HepG2 (cell line): ENCODE results near the gene SYVN1. TPM values are rescaled to one million over a fixed set of nuclear protein-coding genes. Genes with fewer than 3 reads are reported as not detected.
A peak's percentile ranks its signal among the peaks of the same experiment; 100 is the strongest.

Source experiments
- ARNT ChIP-seq: fragments of 450-650 bp; IDR thresholded peaks from 2 replicates; pipeline ENCODE4 v1.6.1; 2017
- CREBL2 ChIP-seq: sonication (generic); formaldehyde crosslinking; IDR thresholded peaks from 2 replicates; pipeline ENCODE4 v1.8.1; 2023; ENCODE audit warnings: missing genetic modification reagents, mild to moderate bottlenecking, borderline replicate concordance
- DPF2 ChIP-seq: sonication (generic); formaldehyde crosslinking; IDR thresholded peaks from 2 replicates; pipeline ENCODE4 v1.4.0; 2020; ENCODE audit warnings: mild to moderate bottlenecking, low read depth, missing genetic modification reagents, borderline replicate concordance
- GFI1 ChIP-seq: sonication (generic); formaldehyde crosslinking; IDR thresholded peaks from 2 replicates; pipeline ENCODE4 v1.5.0; 2020; ENCODE audit warnings: missing genetic modification reagents, mild to moderate bottlenecking, borderline replicate concordance
- GTF3A ChIP-seq: sonication (generic); formaldehyde crosslinking; conservative IDR thresholded peaks from 2 replicates; pipeline ENCODE4 v1.4.0; 2020; ENCODE audit warnings: mild to moderate bottlenecking, missing genetic modification reagents
- HBP1 ChIP-seq: IDR thresholded peaks from 2 replicates; pipeline ENCODE4 v1.6.1; 2016; ENCODE audit warnings: low read depth, control low read depth
- MZF1 ChIP-seq: sonication (generic); formaldehyde crosslinking; IDR thresholded peaks from 2 replicates; pipeline ENCODE4 v1.8.1; 2023; ENCODE audit warnings: mild to moderate bottlenecking, missing genetic modification reagents, borderline replicate concordance
- PPARG ChIP-seq: conservative IDR thresholded peaks from 2 replicates; pipeline ENCODE4 v1.6.1; 2016; ENCODE audit warnings: missing biosample characterization, missing genetic modification reagents
- REPIN1 ChIP-seq: sonication (generic); formaldehyde crosslinking; IDR thresholded peaks from 2 replicates; pipeline ENCODE4 v1.8.0; 2022; ENCODE audit warnings: missing genetic modification reagents, low read depth, mild to moderate bottlenecking, borderline replicate concordance
- RFX5 ChIP-seq: IDR thresholded peaks from 2 replicates; pipeline ENCODE4 v1.6.1; 2011; ENCODE audit warnings: low read depth, low read length, improper control_type of control experiment
- RFXANK ChIP-seq: IDR thresholded peaks from 2 replicates; pipeline ENCODE4 v1.6.1; 2016
- SALL1 ChIP-seq: sonication (generic); formaldehyde crosslinking; IDR thresholded peaks from 2 replicates; pipeline ENCODE4 v1.8.0; 2022; ENCODE audit warnings: mild to moderate bottlenecking, missing genetic modification reagents
- SAP130 ChIP-seq: IDR thresholded peaks from 2 replicates; pipeline ENCODE4 v1.6.1; 2016; ENCODE audit warnings: low read depth
- SIN3A ChIP-seq: IDR thresholded peaks from 2 replicates; pipeline ENCODE4 v1.6.1; 2011; ENCODE audit warnings: low read depth, mild to moderate bottlenecking, control low read depth, low read length, borderline replicate concordance
- XBP1 ChIP-seq: sonication (generic); formaldehyde crosslinking; IDR thresholded peaks from 2 replicates; pipeline ENCODE4 v1.5.0; 2020; ENCODE audit warnings: missing genetic modification reagents
- ZMAT3 ChIP-seq: sonication (generic); formaldehyde crosslinking; conservative IDR thresholded peaks from 2 replicates; pipeline ENCODE4 v1.7.0; 2021; ENCODE audit warnings: missing genetic modification reagents
- ZNF224 ChIP-seq: sonication (generic); formaldehyde crosslinking; IDR thresholded peaks from 2 replicates; pipeline ENCODE4 v1.5.0; 2020; ENCODE audit warnings: mild to moderate bottlenecking, missing genetic modification reagents
- ZNF292 ChIP-seq: sonication (generic); formaldehyde crosslinking; IDR thresholded peaks from 2 replicates; pipeline ENCODE4 v1.8.1; 2022; ENCODE audit warnings: mild to moderate bottlenecking, low read depth, missing genetic modification reagents, borderline replicate concordance
- ZNF547 ChIP-seq: sonication (generic); formaldehyde crosslinking; IDR thresholded peaks from 2 replicates; pipeline ENCODE4 v1.5.1; 2020; ENCODE audit warnings: mild to moderate bottlenecking, missing genetic modification reagents
- ZNF816 ChIP-seq: sonication (generic); formaldehyde crosslinking; IDR thresholded peaks from 2 replicates; pipeline ENCODE4 v1.8.0; 2022; ENCODE audit warnings: missing genetic modification reagents, mild to moderate bottlenecking, borderline replicate concordance
- polyA plus RNA-seq, 8 experiments: library from polyadenylated mRNA; depleted of rRNA in 3 of 8; stranded (reverse) in 7 of 8; unstranded in 1 of 8; fragments of >200 nt; fragmentation: Illumina TruSeq in 4 of 8; extraction: Trizol in 4 of 8; gene quantifications; 2 replicates each; pipeline versions ENCODE4 v1.2.1 to v1.2.3, GENCODE V29; 2011 to 2016; ENCODE audit warnings: low read depth in 4 of 8, missing spikeins in 1 of 8, mixed read lengths in 1 of 8; ENCODE audit not compliant: insufficient read depth in 1 of 8
- total RNA-seq, 5 experiments: library from RNA; depleted of rRNA; stranded (reverse); fragments of >200 nt; fragmentation: Illumina TruSeq; extraction: Trizol; gene quantifications; 2 replicates each; pipeline ENCODE4 v1.2.3, GENCODE V29; 2016; ENCODE audit warnings: low read depth in 1 of 5
- TF ChIP-seq, protein P1 (sequence below): sonication (generic); formaldehyde crosslinking; IDR thresholded peaks from 2 replicates; pipeline ENCODE4 v1.4.0; 2020; ENCODE audit warnings: missing genetic modification reagents, borderline replicate concordance
- TF ChIP-seq, protein P2 (sequence below): IDR thresholded peaks from 2 replicates; pipeline ENCODE4 v1.6.1; 2016; ENCODE audit warnings: missing compliant biosample characterization, missing genetic modification reagents, borderline replicate concordance
- TF ChIP-seq, protein P3 (sequence below): sonication (generic); IDR thresholded peaks from 2 replicates; pipeline ENCODE4 v1.6.1; 2016; ENCODE audit warnings: low read depth, borderline replicate concordance

The SYVN1 gene
- total and polyA plus RNA-seq, 2 of the 13 experiments (the other 11 are each of a cell fraction or from before 2014, with no cell fraction given): 10.3 to 22.5 TPM

DNA sequence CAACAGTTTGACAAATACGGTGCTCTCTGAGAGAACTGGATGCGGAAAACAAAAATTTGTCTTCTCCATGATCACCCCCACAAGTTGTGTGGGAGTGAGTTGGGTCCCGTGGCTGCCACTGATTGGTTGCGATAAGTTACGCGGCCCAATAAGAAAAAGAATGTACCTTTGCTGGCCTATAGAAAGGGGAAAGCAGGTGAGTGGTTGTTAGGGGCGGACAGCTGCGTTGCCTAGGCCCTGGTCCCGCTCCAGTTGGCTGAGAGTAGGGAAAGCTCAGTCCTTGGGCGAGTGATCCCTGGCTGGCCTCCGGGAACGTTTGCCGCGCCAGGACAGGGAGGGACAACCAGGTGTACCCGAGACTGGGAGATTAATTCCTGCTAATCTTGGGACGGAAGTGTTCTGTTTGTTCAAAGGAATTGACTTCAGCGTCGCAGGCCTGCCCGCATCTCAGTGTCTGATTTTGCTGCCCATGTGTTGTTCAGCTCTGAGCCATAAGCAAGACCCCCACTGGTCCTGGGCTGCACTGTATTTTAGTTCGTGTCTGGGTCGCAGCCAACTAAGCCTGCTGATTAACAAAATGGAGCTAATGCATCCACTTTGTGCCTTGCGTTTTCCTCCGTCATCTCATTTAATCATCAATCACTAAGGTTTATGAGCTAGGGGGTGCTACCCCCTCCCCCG lies 773 bp upstream of the SYVN1 start (continued):
- TF ChIP-seq, protein P1, sequence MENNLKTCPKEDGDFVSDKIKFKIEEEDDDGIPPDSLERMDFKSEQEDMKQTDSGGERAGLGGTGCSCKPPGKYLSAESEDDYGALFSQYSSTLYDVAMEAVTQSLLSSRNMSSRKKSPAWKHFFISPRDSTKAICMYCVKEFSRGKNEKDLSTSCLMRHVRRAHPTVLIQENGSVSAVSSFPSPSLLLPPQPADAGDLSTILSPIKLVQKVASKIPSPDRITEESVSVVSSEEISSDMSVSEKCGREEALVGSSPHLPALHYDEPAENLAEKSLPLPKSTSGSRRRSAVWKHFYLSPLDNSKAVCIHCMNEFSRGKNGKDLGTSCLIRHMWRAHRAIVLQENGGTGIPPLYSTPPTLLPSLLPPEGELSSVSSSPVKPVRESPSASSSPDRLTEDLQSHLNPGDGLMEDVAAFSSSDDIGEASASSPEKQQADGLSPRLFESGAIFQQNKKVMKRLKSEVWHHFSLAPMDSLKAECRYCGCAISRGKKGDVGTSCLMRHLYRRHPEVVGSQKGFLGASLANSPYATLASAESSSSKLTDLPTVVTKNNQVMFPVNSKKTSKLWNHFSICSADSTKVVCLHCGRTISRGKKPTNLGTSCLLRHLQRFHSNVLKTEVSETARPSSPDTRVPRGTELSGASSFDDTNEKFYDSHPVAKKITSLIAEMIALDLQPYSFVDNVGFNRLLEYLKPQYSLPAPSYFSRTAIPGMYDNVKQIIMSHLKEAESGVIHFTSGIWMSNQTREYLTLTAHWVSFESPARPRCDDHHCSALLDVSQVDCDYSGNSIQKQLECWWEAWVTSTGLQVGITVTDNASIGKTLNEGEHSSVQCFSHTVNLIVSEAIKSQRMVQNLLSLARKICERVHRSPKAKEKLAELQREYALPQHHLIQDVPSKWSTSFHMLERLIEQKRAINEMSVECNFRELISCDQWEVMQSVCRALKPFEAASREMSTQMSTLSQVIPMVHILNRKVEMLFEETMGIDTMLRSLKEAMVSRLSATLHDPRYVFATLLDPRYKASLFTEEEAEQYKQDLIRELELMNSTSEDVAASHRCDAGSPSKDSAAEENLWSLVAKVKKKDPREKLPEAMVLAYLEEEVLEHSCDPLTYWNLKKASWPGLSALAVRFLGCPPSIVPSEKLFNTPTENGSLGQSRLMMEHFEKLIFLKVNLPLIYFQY (CRISPR knock-in tag): peak; percentile 44; the same call in 1 of the 2 replicates
- TF ChIP-seq ZNF224 (CRISPR knock-in tag): peak; percentile 84
- TF ChIP-seq ZMAT3 (CRISPR knock-in tag): peak; percentile 22; the same call in 1 of the 2 replicates
- TF ChIP-seq HBP1 (CRISPR knock-in tag): peak; percentile 37; the same call in 1 of the 2 replicates
- no peak for TF ChIP-seq ARNT
- peak; percentile 73 for TF ChIP-seq RFX5
- TF ChIP-seq, protein P2, sequence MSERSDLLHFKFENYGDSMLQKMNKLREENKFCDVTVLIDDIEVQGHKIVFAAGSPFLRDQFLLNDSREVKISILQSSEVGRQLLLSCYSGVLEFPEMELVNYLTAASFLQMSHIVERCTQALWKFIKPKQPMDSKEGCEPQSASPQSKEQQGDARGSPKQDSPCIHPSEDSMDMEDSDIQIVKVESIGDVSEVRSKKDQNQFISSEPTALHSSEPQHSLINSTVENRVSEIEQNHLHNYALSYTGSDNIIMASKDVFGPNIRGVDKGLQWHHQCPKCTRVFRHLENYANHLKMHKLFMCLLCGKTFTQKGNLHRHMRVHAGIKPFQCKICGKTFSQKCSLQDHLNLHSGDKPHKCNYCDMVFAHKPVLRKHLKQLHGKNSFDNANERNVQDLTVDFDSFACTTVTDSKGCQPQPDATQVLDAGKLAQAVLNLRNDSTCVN (CRISPR knock-in tag): no peak
- TF ChIP-seq RFXANK (CRISPR knock-in tag): peak; percentile 82; the same call in 1 of the 2 replicates
- TF ChIP-seq GTF3A (CRISPR knock-in tag): no peak
- 0 out of 2 replicates have a peak, but pooled peaks have one; percentile 15 for TF ChIP-seq REPIN1 (CRISPR knock-in tag)
- TF ChIP-seq MZF1 (CRISPR knock-in tag): no peak
- TF ChIP-seq, protein P3, sequence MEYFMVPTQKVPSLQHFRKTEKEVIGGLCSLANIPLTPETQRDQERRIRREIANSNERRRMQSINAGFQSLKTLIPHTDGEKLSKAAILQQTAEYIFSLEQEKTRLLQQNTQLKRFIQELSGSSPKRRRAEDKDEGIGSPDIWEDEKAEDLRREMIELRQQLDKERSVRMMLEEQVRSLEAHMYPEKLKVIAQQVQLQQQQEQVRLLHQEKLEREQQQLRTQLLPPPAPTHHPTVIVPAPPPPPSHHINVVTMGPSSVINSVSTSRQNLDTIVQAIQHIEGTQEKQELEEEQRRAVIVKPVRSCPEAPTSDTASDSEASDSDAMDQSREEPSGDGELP: peak; percentile 45; the same call in 1 of the 2 replicates
- 0 out of 2 replicates have a peak, but pooled peaks have one; percentile 18 for TF ChIP-seq GFI1 (CRISPR knock-in tag)
- TF ChIP-seq DPF2 (CRISPR knock-in tag): no peak
- peak; percentile 57; the same call in 1 of the 2 replicates for TF ChIP-seq SALL1
- peak; percentile 94; the same call in 1 of the 2 replicates for TF ChIP-seq XBP1
- no peak for TF ChIP-seq CREBL2 (CRISPR knock-in tag)
- TF ChIP-seq SIN3A: no peak
- TF ChIP-seq ZNF292 (CRISPR knock-in tag): peak; percentile 4; the same call in 1 of the 2 replicates
- 0 out of 2 replicates have a peak, but pooled peaks have one; percentile 24 for TF ChIP-seq ZNF547
- no peak for TF ChIP-seq ZNF816 (CRISPR knock-in tag)
- no peak for TF ChIP-seq PPARG (CRISPR knock-in tag)
- peak; percentile 65; the same call in 1 of the 2 replicates for TF ChIP-seq SAP130 (CRISPR knock-in tag)
